NAMALWA (cell line): ENCODE data around the gene SLC9C2.
"Not testable (repeated sequence)": the region's sequence is repeated elsewhere in the genome, so short reads cannot be mapped to it uniquely, and the experiment has no call there.

ENCODE experiments used
- DNase-seq: peaks from one replicate; pipeline ENCODE4 v3.0.0-alpha.2; 2015; ENCODE audit warnings: low spot score

The SLC9C2 gene, protein sequence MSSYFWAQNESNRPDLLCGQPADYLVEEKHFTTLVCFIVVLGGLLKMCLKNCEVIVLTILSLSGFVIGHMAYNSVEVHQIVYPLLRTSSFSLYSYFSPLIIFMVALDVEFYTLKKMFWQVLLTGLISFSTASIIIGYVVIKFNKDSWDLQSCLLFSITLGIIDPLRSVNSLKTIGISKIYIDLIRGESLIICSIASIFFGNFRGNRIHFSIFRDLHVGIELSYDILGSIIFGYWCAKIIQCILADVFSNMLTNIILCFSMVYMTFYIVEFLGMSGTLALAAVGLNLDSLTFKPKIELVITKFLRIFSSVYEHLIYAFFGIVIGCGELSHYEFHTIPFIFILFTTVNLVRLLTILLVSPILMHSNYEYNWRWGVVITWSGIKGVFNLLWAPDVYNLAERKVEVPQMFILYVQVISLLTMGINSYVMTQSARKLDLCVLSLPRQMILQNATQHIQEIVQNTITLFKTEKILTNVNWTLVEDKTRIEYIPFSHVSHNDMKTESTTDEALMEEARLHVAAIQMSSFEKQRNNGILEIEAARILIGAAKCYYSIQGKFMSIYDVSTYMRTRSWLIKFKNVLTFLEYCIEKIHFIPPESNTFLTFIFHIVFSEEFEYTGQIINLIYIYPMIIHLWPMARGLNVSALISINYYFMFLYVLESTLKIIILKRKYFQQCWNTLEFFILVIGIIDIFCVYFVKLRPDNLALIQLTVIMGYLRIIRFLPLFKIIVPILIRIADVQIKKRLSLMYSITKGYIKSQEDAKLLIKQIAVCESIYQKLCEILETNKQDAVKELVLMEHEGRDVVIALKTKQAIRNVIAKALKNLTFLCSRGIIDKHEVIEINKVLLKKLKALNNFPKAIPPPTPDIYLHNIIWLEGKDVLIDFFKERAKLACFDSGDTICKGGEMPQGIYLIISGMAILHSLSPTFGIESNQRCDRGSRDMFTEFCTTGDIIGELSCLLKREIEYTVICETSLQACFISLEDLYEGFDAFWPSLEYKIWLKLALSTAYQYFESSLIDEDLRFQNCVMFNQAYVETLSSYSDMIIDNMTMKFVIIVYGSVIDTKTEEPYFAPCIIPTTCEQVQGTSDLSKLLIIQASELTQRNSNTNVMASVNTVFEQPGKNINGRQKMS

DNA sequence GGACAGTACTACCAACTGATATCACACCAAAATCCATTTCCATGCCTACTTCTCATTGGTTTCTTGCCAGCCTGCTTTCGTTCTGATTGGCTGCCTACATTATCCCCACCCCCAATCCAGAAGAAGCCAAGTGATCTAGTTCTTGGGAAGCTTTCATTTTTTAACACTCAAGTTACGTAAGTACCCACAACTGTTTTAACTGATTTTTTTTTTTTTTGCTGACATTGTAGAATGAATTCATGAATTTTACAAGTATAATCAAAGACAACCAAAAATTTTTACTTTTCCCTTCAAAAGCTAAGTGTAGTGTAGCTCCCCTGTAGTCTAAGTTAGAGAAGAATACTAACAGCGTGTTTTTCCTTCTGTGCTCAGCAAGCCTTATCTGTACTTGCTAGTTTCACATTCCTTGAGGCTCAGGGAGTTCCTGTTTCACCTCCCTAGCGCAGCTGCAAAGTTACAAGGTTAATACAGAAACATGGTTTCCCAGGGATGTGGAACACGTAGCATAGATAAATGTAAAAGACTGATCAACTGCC, at the start of gene SLC9C2:
TSS of gene SLC9C2 (minus strand) at position 17 of the 536 bp plus-strand sequence. CDS start 1,296 bp downstream, outside the sequence.
- peak; percentile 22 for DNase-seq

DNA sequence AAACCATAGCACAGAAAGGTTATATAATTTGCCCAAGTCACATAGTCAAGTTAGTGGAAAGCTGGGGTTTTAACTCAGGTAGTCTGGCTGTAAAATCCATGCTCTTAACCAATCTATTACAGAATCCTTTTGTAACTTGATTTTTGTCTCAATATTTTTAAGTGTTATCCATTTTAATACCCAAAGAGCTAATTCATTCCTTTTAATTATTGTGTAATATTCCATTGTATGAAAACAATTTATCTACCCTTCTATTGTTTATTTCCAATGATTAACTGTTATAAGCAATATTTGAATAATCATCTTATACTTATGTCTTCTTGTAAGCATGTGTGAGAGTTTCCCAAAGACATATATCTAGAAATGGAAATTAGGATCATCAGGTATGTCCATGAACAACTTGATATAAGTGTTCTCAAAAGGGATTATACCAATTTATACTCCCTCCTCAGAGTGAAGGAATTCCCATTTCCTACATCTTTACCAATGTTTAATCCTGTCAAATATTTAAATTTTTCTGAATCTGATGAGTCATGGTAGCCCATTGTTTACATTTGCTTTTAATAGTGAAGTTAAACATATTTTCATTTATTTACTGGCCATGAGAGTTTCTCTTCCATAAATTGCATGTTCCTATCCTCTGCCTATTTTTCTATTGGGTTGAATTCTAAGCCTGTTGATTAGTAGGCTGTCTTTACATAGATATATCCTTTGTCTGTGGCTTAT, 46.2 kb upstream of the SLC9C2 start:
- DNase-seq: no peak

DNA sequence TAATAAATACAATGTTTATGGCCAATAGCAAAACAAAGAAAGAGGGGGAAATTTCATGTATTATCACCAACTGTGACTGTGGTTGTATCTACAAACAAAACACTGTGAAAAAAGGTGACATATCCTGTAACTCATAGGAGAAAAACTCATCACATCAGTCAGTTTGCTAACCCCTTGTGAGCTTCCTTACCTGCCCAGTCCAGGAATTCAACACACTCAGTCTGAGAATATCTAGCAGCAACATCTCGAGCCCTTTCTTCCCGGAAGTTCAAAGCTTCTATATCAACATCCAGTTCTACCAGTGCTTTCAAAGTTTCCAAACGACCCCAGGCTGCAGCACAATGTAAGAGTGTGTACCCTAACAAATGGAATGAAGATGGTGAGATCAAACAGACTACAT, 43.8 kb upstream of the SLC9C2 start:
- DNase-seq: no peak

DNA sequence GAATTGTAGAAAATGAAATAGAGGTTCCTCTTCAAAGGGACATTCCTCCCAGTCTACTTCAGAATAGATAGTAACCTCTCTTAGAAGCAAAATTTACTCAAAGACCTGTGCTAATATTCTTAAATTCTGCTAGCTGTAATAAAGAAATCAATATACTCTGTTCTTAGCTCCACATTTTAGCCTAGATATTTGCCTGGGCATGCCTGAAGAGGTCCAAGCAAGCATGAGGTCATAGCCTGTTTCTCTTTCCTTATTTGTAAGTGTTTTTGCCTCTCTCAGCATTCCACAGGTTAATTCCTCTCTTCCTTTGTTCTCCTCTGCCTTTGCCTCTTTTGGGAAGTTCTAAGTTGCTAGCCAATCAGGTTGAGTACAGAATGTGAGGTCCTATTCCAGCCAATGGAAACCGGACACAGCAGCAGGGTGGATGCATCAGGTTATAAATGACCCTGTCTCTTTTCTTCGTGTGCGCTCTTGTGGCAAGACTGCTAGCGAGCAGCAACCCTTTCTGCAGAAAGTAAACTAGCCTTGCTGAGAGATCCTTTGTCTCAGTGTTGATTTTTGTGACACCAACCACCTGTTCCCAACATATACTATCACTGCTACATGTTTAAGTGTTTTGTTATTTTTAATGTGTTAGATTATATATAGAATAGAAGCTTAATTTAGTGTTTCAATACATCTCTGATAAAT, 39.7 kb upstream of the SLC9C2 start:
- DNase-seq: not testable (repeated sequence)

DNA sequence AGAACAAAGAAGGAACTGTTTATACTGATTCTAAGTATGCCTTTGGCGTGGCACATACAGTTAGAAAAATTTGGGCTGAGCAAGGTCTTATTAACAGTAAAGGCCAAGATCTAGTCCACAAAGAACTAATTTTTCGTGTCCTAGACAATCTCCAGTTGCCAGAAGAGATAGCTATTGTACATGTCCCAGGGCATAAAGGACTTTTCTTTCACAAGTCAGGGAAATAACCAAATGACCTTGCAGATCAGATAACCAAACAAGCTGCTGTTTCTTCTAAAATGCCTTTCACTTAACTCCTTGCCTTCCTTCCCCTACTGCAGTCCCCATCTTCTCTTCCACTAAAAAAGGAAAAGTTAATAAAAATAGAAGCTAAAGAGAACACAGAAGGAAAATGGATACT, 36.2 kb upstream of the SLC9C2 start:
- no peak for DNase-seq

DNA sequence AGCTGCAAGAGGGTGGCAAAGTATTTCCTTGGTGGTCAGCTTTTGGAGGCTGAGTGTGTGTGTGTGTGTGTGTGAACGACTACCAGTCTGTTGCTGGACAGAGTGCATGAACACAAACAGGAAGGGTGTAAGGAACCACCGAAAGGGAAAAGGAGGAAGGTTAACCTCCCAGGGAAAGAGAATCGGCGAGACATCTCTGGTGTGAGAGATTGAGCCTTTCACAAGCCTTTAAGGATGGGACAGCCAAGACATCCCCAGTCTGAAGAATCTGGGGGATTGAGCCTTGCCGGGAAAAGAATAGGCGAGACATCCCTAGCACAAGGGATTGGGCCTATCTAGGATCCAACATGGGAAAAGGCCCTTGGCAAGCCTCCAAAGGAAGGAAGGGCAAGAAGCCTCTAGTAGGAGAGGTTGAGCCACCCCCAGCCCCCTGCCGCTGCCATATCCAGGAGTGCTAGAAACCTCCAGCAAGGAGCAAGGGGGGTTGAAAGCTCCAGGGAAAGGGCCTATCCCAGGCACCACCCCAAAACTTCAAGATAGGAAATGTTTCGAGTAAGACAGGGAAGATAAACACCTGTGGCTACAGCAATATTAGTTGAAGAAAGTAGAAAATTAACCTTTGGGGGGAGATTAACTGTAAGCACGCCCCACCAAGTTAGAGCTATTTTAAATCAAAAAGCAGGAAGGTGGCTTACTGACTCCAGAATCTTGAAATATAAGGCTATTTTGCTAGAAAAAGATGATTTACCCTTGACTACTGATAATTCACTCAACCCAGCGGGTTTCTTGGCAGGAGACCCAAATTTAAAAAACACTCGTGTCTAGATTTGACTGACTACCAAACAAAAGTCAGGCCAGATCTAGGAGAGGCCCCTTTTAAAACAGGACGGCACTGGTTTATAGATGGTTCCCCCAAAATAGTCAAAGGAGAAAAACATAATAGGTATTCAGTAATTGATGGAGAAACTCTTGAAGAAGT, 35.5 kb upstream of the SLC9C2 start:
- no peak for DNase-seq

DNA sequence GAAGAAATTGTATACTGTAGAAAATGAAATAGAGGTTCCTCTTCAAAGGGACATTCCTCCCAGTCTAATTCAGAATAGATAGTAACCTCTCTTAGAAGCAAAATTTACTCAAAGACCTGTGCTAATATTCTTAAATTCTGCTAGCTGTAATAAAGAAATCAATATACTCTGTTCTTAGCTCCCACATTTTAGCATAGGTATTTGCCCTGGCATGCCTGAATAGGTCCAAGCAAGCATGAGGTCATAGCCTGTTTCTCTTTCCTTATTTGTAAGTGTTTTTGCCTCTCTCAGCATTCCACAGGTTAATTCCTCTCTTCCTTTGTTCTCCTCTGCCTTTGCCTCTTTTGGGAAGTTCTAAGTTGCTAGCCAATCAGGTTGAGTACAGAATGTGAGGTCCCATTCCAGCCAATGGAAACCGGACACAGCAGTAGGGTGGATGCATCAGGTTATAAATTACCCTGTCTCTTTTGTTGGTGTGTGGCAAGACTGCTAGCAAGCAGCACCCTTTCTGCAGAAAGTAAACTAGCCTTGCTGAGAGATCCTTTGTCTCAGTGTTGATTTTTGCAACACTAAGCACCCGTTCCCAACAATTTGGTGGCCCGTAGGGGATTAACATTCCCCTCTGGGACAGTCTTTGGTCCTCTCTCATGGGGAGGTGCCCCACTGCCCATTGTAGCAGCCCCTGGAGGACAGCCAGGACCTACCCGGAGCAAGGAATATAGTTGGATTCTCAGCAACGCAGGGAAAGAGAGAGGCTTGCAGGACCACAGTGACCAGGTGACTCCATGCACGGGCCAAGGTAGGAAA, 34.6 kb upstream of the SLC9C2 start:
- not testable (repeated sequence) for DNase-seq

DNA sequence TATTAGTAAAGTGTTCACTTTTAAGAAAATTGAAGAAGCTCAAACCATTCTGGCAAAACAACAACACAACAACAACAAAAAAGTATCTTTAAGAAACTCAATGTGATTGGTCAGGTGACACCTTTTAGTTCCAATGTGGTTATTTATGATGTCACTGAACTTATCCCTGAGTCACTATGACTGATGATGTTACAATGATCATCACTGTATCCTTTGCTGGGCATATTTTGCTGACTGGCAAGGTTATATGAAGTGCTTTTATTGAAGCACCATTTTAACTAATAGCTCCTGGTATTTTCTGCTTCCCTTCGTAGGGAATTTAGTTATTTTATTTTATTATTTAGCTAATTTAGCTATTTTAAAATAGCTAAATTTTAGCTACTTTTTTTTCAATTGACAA, 32.2 kb upstream of the SLC9C2 start, which contains the start of gene TEX50:
TSS of gene TEX50 (plus strand) at position 223 of the 400 bp plus-strand sequence. CDS start 184 bp downstream, outside the sequence.
- DNase-seq: no peak

DNA sequence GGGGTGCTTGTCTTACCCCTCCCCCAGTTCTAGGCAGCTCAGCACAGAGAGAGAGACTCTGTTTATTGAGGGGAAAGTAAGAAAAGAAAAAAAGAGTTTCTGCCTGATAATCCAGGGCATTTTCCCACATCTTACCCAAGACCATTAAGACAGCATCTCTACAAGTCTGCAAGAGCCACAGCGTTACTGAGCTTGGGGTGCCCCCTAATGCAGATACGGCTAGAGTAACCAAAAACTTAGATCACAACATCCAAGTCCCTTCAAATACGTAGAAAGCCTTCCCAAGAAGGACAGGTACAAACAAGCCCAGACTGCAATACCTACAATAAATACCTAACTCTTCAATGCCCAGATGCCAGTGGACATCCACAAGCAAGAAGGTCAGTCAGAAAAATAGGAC, 26.0 kb upstream of the SLC9C2 start:
- no peak for DNase-seq

DNA sequence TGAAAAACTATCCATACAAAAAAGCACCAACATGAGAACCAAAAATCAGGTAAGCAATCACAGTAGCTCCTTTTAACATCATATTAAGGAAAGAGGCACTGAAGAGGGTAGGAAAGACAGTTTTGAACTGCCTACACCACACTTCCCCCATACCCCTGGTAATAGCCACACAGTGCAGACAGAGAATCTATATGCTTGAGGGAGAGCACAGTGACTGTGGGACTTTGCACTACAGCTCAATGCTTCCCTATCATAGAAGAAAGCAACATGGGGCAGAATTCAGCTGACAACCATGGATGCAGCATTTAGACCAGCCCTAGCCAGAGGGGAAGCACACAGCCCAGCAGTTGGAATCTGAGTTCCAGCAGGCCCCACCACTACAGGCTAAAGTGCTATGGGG, 24.4 kb upstream of the SLC9C2 start:
- DNase-seq: no peak

DNA sequence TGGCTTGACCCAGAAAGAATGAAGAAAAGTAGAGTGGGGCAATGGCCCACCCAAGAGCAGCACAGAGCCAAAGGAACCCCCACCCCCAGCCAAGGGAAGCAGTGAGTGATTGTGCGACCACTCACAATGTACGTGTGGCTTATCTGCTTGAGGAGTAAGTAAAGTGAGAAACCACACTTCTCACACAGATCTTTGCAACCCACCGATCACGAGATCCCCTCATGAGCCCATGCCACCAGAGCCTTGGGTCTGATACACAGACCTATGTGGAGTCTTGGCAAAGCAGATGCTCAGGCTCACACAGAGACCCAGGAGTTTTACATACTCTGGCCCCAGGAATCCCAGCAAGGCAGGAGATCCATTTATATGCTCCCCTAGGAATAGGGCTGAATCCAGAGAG, 14.0 kb upstream of the SLC9C2 start:
- DNase-seq: no peak

DNA sequence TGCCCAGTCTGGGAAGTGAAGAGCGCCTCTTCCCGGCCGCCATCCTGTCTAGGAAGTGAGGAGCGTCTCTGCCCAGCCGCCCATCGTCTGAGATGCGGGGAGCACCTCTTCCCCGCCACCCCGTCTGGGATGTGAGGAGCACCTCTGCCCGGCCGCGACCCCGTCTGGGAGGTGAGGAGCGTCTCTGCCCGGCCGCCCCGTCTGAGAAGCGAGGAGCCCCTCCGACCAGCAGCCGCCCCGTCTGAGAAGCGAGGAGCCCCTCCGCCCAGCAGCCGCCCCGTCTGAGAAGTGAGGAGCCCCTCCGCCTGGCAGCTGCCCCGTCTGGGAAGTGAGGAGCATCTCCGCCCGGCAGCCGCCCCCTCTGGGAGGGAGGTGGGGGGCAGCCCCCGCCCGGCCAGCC, 10.2 kb upstream of the SLC9C2 start:
- not testable (repeated sequence) for DNase-seq

DNA sequence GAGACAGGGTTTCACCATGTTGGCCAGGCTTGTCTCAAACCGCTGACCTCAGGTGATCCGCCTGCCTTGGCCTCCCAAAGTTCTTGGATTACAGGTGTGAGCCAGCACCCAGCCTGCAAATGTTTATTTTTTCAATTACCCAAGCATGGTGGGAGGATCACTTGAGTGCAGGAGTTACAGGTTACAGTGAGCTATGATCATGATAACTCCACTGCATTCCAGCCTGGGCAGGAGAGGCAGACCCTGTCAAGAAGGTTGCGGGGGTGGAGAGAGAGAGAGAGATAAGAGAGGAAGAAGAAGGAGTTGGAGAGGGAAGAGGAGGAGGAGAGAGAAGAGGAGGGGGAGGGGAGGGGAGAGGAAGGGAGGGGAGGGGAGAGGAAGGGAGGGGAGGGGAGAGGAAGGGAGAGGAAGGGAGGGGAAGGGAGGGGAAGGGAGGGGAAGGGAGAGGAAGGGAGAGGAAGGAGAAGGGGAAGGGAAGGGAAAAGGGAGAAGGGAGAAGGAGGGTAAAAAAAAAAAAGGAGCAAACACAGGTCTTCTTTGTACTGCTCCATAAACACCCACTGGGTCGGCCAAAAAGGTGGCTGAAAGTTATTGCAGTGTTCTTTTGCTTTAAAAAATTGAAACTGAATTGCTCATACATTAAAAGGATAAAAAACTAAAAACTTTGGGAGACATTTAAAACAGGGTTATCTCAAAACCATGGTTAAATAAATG, 5.8 kb upstream of the SLC9C2 start:
- DNase-seq: no peak

DNA sequence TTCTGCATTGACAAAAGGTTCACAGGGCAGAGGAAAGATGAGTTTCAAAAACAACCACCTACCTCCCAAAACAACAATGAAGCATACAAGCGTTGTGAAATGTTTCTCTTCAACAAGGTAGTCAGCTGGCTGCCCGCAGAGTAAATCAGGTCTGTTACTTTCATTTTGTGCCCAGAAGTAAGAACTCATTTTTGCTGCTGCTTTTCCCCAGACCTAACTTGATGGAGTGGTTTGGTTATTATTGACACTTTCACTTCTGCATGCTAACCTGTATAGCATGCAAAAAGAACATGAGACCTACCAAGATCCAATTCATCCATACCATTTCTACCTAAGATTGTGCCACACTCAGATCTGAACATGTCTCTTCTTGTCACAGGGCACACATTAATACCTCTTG, 1.3 kb downstream of the SLC9C2 start:
- no peak for DNase-seq

DNA sequence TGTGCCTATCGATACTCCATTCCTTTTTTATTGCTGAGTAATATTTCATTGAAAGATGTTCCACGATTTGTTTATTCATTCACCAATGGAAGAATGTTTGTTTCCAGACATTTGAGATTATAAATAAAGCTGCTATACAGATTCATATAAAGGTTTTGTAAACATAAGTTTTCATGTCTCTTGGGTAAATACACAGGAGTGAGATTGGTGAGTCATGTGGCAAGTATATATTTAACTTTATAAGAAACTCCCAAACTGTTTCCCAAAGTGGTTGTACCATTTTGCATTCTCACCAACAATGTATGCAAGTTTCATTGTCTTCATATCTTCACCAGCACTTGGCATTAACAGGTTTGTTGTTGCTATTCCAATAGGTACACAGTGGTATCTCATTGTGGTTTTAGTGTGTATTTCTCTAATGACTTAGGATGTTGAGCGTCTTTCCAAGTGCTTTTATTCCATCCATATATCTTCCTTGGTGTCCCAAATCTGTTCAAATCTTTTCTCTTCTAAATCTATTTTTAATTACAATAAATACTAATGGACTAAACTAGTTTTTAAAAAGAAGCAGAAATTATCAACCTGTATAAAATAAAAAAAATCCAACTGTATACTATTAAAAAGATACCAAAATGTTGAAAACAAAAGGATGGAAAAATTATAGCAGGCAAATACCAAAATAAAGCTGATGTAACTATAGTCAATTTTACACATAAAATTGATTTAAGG, 6.6 kb downstream of the SLC9C2 start:
- no peak for DNase-seq

DNA sequence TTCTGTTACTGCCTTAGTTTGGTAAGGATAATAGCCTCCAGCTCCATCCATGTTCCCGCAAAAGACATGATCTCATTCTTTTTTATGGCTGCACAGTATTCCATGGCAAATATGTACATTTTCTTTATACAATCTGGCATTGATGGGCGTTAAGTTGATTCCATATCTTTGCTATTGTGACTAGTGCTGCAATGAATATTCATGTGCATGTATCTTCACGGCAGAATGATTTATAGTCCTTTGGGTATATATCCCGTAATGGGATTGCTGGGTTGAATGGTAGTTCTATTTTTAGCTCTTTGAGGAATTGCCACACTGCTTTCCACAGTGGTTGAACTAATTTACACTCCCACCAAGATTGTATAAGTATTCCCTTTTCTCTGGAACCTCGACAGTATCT, 11.7 kb downstream of the SLC9C2 start:
- not testable (repeated sequence) for DNase-seq

DNA sequence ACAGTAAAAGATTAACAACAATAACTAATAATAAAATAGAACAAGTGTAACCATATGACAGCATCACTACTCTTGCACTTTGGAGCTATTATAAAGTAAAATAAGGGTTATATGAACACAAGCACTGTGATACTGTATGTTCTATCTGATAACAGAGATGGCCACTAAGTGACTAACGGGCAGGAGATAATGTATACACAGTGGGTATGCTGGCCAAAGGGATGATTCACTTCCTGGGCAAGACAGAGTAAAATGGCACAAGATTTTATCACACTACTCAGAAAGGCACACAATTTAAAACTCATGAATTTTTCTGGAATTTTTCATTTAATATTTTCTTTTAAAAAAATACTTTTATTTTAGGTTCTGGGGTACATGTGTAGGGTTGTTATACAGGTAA, 12.3 kb downstream of the SLC9C2 start:
- no peak for DNase-seq
